ENCODE results near the gene RPP40. TPM values are rescaled to one million over a fixed set of nuclear protein-coding genes. Genes with fewer than 3 reads are reported as not detected.

The RPP40 gene
- total RNA-seq, 2 donors from 2014 or later = 8.4 to 9.0 TPM

DNA sequence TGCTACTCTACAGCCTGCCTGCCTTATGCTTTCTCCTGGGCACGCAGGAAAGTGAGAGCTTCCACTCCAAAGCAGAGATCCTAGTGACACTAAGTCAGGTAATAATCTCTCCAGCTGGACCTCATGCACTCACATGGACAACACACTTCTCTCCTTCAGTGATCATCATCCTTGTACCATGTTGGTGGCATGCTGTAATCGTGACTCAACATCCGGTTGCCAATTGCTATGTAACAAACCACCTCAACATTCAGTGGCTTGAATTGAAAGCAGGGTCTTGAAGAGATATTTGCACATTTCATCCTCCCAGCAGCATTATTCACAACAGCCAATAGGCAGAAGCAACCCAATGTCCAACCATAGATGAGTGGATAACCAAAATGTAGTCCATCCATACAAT lies 41.0 kb upstream of the RPP40 start:
- Mint-ChIP-seq H3K36me3 (ENCODE audit: low read depth) (no peaks in the 10 kb centered on the region), H3K27me3 (ENCODE audit: insufficient read depth) (no peaks in the 10 kb centered on the region), H3K9me3 (no peaks in the 10 kb centered on the region), H3K27ac (no peak overlapping the region), H3K4me3 (no peak overlapping the region), H3K4me1 (no peaks in the 10 kb centered on the region)
- Histone ChIP-seq H3K27ac (ENCODE audit: low read depth, low read length) (no peak overlapping the region), H3K4me1 (ENCODE audit: control insufficient read depth, insufficient read depth, low read length) (no peaks in the 10 kb centered on the region), H3K9ac (ENCODE audit: extremely low read depth, low read length, poor library complexity, severe bottlenecking) (no peak overlapping the region), H3K4me3 (ENCODE audit: low read length) (no peak overlapping the region), H3K9me3 (ENCODE audit: control insufficient read depth, low read length) (no peaks in the 10 kb centered on the region), H3K27me3 (ENCODE audit: control insufficient read depth, insufficient read depth, low read length, poor library complexity, severe bottlenecking) (no peaks in the 10 kb centered on the region), H3K36me3 (ENCODE audit: control insufficient read depth, insufficient read depth, low read length) (no peaks in the 10 kb centered on the region)
- TF ChIP-seq CTCF (conservative IDR thresholded peaks at IDR 0.05) = no peak
- no peak for DNase-seq
- 91 to 100% methylated on average over 3 of the region's 3 CpGs for WGBS, 2 experiments (ENCODE audit: insufficient coverage in 1 of 2, insufficient read length in 1 of 2)

DNA sequence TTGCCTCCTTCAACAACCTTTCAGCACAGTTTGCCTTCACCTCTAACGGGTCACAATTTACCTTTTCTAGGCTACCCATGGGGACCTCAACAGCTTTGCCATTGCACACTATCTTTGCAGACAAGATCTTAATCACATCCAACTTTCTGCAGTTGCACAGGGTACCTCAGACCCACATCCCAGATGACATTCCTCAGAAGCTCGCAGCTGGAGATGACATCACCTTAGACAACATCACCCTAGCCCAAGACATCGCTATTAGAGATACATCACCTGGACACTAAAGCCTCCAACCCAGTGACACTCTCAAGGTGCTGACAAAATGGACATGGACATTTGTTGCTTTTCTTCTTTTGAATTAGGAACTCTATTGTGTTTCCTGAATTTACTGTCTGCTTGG lies 38.6 kb upstream of the RPP40 start:
- H3K27me3 ChIP-seq (ENCODE audit: control insufficient read depth, insufficient read depth, low read length, poor library complexity, severe bottlenecking) = no peaks in the 10 kb centered on the region
- Mint-ChIP-seq H3K27ac (no peak overlapping the region), H3K36me3 (ENCODE audit: low read depth) (no peaks in the 10 kb centered on the region), H3K4me3 (no peak overlapping the region), H3K9me3 (no peaks in the 10 kb centered on the region), H3K27me3 (ENCODE audit: insufficient read depth) (no peaks in the 10 kb centered on the region), H3K4me1 (no peaks in the 10 kb centered on the region)
- H3K9ac ChIP-seq (ENCODE audit: extremely low read depth, low read length, poor library complexity, severe bottlenecking) = no peak overlapping the region
- H3K4me1 ChIP-seq (ENCODE audit: control insufficient read depth, insufficient read depth, low read length) = no peaks in the 10 kb centered on the region
- no peaks in the 10 kb centered on the region for H3K9me3 ChIP-seq (ENCODE audit: control insufficient read depth, low read length)
- no peak overlapping the region for H3K4me3 ChIP-seq (ENCODE audit: low read length)
- TF ChIP-seq CTCF (conservative IDR thresholded peaks at IDR 0.05) = no peak
- DNase-seq = no peak
- H3K36me3 ChIP-seq (ENCODE audit: control insufficient read depth, insufficient read depth, low read length) = no peaks in the 10 kb centered on the region
- WGBS, 2 experiments (ENCODE audit: insufficient coverage in 1 of 2, insufficient read length in 1 of 2) = 92 to 100% methylated on average over 2 to 3 of the region's 3 CpGs
- no peak overlapping the region for H3K27ac ChIP-seq (ENCODE audit: low read depth, low read length)

DNA sequence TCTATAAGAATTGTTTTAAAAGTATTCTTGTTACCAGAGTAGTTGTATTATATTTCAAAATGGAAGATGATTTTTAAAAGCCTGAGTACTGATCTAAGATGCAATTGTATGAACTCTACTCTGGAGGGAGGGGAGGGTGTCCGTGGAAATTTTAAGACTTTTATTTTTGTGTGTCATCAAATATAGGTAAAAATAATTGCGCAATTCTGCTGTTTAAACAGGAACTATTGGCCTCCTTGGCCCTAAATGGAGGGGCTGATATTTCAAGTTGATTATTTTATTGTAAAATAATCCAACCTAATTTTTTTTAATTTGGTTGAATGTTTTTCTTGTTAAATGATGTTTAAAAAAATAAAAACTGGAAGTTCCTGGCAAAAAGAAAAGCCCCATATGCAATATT lies 38.1 kb upstream of the RPP40 start:
- no peaks in the 10 kb centered on the region for H3K9me3 Mint-ChIP-seq
- no peaks in the 10 kb centered on the region for H3K9me3 ChIP-seq (ENCODE audit: control insufficient read depth, low read length)
- 93% methylated on average over 2 of the region's 2 CpGs; no CpG with 5 or more reads in 1 of the 2 experiments for WGBS, 2 experiments (ENCODE audit: insufficient coverage in 1 of 2, insufficient read length in 1 of 2)
- no peak overlapping the region for H3K27ac ChIP-seq (ENCODE audit: low read depth, low read length)
- H3K27me3 ChIP-seq (ENCODE audit: control insufficient read depth, insufficient read depth, low read length, poor library complexity, severe bottlenecking) = no peaks in the 10 kb centered on the region
- H3K27ac Mint-ChIP-seq = no peak overlapping the region
- no peak overlapping the region for H3K9ac ChIP-seq (ENCODE audit: extremely low read depth, low read length, poor library complexity, severe bottlenecking)
- no peaks in the 10 kb centered on the region for H3K36me3 ChIP-seq (ENCODE audit: control insufficient read depth, insufficient read depth, low read length)
- TF ChIP-seq CTCF (conservative IDR thresholded peaks at IDR 0.05) = no peak
- H3K4me1 Mint-ChIP-seq = no peaks in the 10 kb centered on the region
- DNase-seq = no peak
- H3K4me3 ChIP-seq (ENCODE audit: low read length) = no peak overlapping the region
- H3K4me1 ChIP-seq (ENCODE audit: control insufficient read depth, insufficient read depth, low read length) = no peaks in the 10 kb centered on the region
- no peak overlapping the region for H3K4me3 Mint-ChIP-seq
- H3K27me3 Mint-ChIP-seq (ENCODE audit: insufficient read depth) = no peaks in the 10 kb centered on the region
- no peaks in the 10 kb centered on the region for H3K36me3 Mint-ChIP-seq (ENCODE audit: low read depth)
